Measurements from ENCODE around the gene AGER. TPM values are rescaled to one million over a fixed set of nuclear protein-coding genes. Genes with fewer than 3 reads are reported as not detected.

AGER gene
- total RNA-seq, 2 donors from 2014 or later = 29.8 to 35.2 TPM

DNA sequence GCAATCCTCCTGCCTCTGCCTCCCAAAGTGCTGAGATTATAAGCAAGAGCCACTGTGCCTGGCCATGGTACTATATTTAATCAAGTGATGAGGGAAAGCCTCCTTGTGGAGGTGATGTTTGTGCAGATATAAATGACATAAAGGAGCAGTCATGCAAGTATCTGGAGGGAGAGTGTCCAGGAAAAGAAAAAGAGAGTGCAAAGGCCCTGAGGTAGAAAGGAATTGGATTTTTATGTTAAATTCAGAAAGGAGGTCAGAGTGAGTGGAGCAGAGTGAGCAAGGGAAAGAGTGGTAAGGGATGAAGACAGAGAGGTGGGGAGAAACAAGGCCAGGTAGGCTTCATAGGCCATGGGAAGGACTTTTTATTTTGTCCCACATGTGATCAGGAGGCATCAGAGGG, 46.6 kb downstream of the AGER start:
- no peak overlapping the region for H3K4me3 Mint-ChIP-seq
- Histone ChIP-seq H3K4me1 (ENCODE audit: control insufficient read depth, insufficient read depth, low read length) (peaks cover 7% of the 10 kb centered on the region), H3K9me3 (ENCODE audit: control insufficient read depth, low read length) (no peaks in the 10 kb centered on the region), H3K27ac (ENCODE audit: low read depth, low read length) (no peak overlapping the region), H3K27me3 (ENCODE audit: control insufficient read depth, insufficient read depth, low read length, poor library complexity, severe bottlenecking) (no peaks in the 10 kb centered on the region), H3K36me3 (ENCODE audit: control insufficient read depth, insufficient read depth, low read length) (no peaks in the 10 kb centered on the region), H3K9ac (ENCODE audit: extremely low read depth, low read length, poor library complexity, severe bottlenecking) (no peak overlapping the region), H3K4me3 (ENCODE audit: low read length) (no peak overlapping the region)
- no peak overlapping the region for H3K27ac Mint-ChIP-seq
- TF ChIP-seq, protein P1, sequence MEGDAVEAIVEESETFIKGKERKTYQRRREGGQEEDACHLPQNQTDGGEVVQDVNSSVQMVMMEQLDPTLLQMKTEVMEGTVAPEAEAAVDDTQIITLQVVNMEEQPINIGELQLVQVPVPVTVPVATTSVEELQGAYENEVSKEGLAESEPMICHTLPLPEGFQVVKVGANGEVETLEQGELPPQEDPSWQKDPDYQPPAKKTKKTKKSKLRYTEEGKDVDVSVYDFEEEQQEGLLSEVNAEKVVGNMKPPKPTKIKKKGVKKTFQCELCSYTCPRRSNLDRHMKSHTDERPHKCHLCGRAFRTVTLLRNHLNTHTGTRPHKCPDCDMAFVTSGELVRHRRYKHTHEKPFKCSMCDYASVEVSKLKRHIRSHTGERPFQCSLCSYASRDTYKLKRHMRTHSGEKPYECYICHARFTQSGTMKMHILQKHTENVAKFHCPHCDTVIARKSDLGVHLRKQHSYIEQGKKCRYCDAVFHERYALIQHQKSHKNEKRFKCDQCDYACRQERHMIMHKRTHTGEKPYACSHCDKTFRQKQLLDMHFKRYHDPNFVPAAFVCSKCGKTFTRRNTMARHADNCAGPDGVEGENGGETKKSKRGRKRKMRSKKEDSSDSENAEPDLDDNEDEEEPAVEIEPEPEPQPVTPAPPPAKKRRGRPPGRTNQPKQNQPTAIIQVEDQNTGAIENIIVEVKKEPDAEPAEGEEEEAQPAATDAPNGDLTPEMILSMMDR (conservative IDR thresholded peaks at IDR 0.05) = no peak
- H3K4me1 Mint-ChIP-seq = peaks cover 15% of the 10 kb centered on the region
- no peak for DNase-seq
- H3K27me3 Mint-ChIP-seq (ENCODE audit: insufficient read depth) = peaks cover 18% of the 10 kb centered on the region
- no peaks in the 10 kb centered on the region for H3K36me3 Mint-ChIP-seq (ENCODE audit: low read depth)
- no peaks in the 10 kb centered on the region for H3K9me3 Mint-ChIP-seq

DNA sequence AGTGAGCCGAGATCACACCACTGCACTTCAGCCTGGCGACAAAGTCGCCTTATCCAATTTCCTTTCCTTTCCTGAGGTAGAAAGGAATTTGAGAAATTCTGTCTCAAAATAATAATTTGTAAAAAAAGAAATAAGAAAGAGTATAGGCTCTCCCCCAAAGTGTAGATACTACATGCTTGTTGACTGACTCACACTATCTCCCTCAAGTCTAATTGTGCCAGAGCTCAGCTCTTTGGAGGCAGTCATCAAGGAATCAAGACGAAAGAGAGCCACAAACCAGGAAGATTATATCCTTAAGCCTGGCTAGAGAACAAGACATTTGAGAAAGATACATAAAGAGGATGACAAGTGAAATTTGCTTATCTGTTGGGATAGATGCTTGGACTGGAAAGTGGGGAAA, 50.3 kb downstream of the AGER start:
- Mint-ChIP-seq H3K27me3 (ENCODE audit: insufficient read depth) (peaks cover 20% of the 10 kb centered on the region), H3K4me1 (peaks cover 10% of the 10 kb centered on the region), H3K27ac (no peak overlapping the region), H3K36me3 (ENCODE audit: low read depth) (no peaks in the 10 kb centered on the region), H3K9me3 (no peaks in the 10 kb centered on the region), H3K4me3 (no peak overlapping the region)
- 91% methylated on average over 4 of the region's 4 CpGs; no CpG with 5 or more reads in 1 of the 2 experiments for WGBS, 2 experiments (ENCODE audit: insufficient coverage in 1 of 2, insufficient read length in 1 of 2)
- no peak for DNase-seq
- Histone ChIP-seq H3K9ac (ENCODE audit: extremely low read depth, low read length, poor library complexity, severe bottlenecking) (no peak overlapping the region), H3K4me3 (ENCODE audit: low read length) (no peak overlapping the region), H3K36me3 (ENCODE audit: control insufficient read depth, insufficient read depth, low read length) (no peaks in the 10 kb centered on the region), H3K9me3 (ENCODE audit: control insufficient read depth, low read length) (no peaks in the 10 kb centered on the region), H3K27me3 (ENCODE audit: control insufficient read depth, insufficient read depth, low read length, poor library complexity, severe bottlenecking) (no peaks in the 10 kb centered on the region), H3K27ac (ENCODE audit: low read depth, low read length) (no peak overlapping the region), H3K4me1 (ENCODE audit: control insufficient read depth, insufficient read depth, low read length) (peaks cover 7% of the 10 kb centered on the region)
- TF ChIP-seq, protein P1 (conservative IDR thresholded peaks at IDR 0.05) = no peak

DNA sequence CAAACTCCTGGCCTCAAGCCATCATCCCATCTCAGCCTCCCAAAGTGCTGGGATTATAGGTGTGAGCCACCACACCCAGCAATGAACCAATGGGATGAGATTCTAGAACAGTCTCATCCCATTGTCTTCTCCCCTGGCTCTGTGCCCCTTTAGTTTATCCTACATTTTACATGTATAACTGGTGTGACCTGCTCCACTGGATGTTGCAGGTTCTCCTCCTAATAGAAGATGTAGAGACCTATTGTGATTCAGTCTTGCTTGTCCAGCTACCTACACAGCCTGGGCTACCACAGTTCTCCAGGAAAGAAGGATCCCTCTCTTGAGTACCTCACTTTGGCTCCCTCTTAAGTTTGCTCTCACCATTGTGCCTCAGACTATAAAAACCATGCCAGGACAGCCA, 51.9 kb downstream of the AGER start:
- Mint-ChIP-seq H3K36me3 (ENCODE audit: low read depth) (no peaks in the 10 kb centered on the region), H3K4me3 (no peak overlapping the region), H3K27me3 (ENCODE audit: insufficient read depth) (peaks cover 20% of the 10 kb centered on the region), H3K27ac (no peak overlapping the region), H3K9me3 (no peaks in the 10 kb centered on the region), H3K4me1 (peaks cover 17% of the 10 kb centered on the region)
- Histone ChIP-seq H3K4me1 (ENCODE audit: control insufficient read depth, insufficient read depth, low read length) (peaks cover 9% of the 10 kb centered on the region), H3K4me3 (ENCODE audit: low read length) (no peak overlapping the region), H3K9me3 (ENCODE audit: control insufficient read depth, low read length) (no peaks in the 10 kb centered on the region), H3K27me3 (ENCODE audit: control insufficient read depth, insufficient read depth, low read length, poor library complexity, severe bottlenecking) (no peaks in the 10 kb centered on the region), H3K36me3 (ENCODE audit: control insufficient read depth, insufficient read depth, low read length) (no peaks in the 10 kb centered on the region), H3K27ac (ENCODE audit: low read depth, low read length) (no peak overlapping the region), H3K9ac (ENCODE audit: extremely low read depth, low read length, poor library complexity, severe bottlenecking) (no peak overlapping the region)
- DNase-seq = no peak
- TF ChIP-seq, protein P1 (conservative IDR thresholded peaks at IDR 0.05) = no peak

Data from endodermal cell (in vitro differentiated cells).